ENCODE measurements around the gene THAP12. TPM values are rescaled to one million over a fixed set of nuclear protein-coding genes. Genes with fewer than 3 reads are reported as not detected.
"Not testable (repeated sequence)": the region's sequence is repeated elsewhere in the genome, so short reads cannot be mapped to it uniquely, and the experiment has no call there.

Gene THAP12
- total RNA-seq, 1 experiment from 2014 or later = 50.5 TPM

- no peaks in the 10 kb centered on the region for H3K9me2 ChIP-seq (replicated peaks; ENCODE audit: low read length)
- POLR2A ChIA-PET (ENCODE audit: unreplicated experiment) = no interaction called here
- H3K27ac ChIP-seq (ENCODE audit: low read length) = no peak overlapping the region
- no peak for TF ChIP-seq EZH2 (IDR thresholded peaks at IDR 0.05; ENCODE audit: low read length, unreplicated experiment)
- TF ChIP-seq CTCF (conservative IDR thresholded peaks at IDR 0.05; ENCODE audit: low read depth, low read length) = no peak
- TF ChIP-seq EZH2phosphoT487 (IDR thresholded peaks at IDR 0.05; ENCODE audit: borderline replicate concordance, low read length) = no peak
- no peaks in the 10 kb centered on the region for H3K9me3 ChIP-seq (ENCODE audit: low read length)
- no peak overlapping the region for H3K9ac ChIP-seq (ENCODE audit: low read length)
- CTCF ChIA-PET = no interaction called here
- no peak overlapping the region for H3K4me3 ChIP-seq (ENCODE audit: low read length)
- no peaks in the 10 kb centered on the region for H3K79me2 ChIP-seq (ENCODE audit: low read length)
- ATAC-seq = no peak
- H4K20me1 ChIP-seq (ENCODE audit: low read length) = no peaks in the 10 kb centered on the region
- intact Hi-C loops (cut with micrococcal nuclease) = no loop called here
- no peaks in the 10 kb centered on the region for H3K36me3 ChIP-seq (ENCODE audit: low read depth, low read length)
- no TSS peak for BruUV-seq (replicated peaks)
- no peak overlapping the region for H3K4me2 ChIP-seq (ENCODE audit: low read length)
- H3K4me1 ChIP-seq (ENCODE audit: insufficient read depth, low read length) = peaks cover 11% of the 10 kb centered on the region
- DNase-seq = no peak
- H3K27me3 ChIP-seq (ENCODE audit: low read length) = no peaks in the 10 kb centered on the region
- H2AFZ ChIP-seq (ENCODE audit: low read length) = no peak overlapping the region
- H3F3A ChIP-seq (ENCODE audit: low read length, unreplicated experiment) = no peaks in the 10 kb centered on the region
Observed at GRCh38 chr11:76327202-76327601, 53.7 kb downstream of the THAP12 start.

GRCh38 chr11:76325185-76325584 is 55.7 kb downstream of the THAP12 start:
- DNase-seq (no peak), ATAC-seq (no peak)
- H3K9ac ChIP-seq (ENCODE audit: low read length) = no peak overlapping the region
- intact Hi-C loops (cut with micrococcal nuclease) = no loop called here
- no peaks in the 10 kb centered on the region for H3K27me3 ChIP-seq (ENCODE audit: low read length)
- H3K27ac ChIP-seq (ENCODE audit: low read length) = no peak overlapping the region
- no peaks in the 10 kb centered on the region for H3F3A ChIP-seq (ENCODE audit: low read length, unreplicated experiment)
- H3K9me2 ChIP-seq (replicated peaks; ENCODE audit: low read length) = no peaks in the 10 kb centered on the region
- H3K4me2 ChIP-seq (ENCODE audit: low read length) = no peak overlapping the region
- TF ChIP-seq CTCF (conservative IDR thresholded peaks at IDR 0.05; ENCODE audit: low read depth, low read length) (no peak), EZH2phosphoT487 (IDR thresholded peaks at IDR 0.05; ENCODE audit: borderline replicate concordance, low read length) (no peak), EZH2 (IDR thresholded peaks at IDR 0.05; ENCODE audit: low read length, unreplicated experiment) (no peak)
- H3K36me3 ChIP-seq (ENCODE audit: low read depth, low read length) = no peaks in the 10 kb centered on the region
- no peaks in the 10 kb centered on the region for H3K79me2 ChIP-seq (ENCODE audit: low read length)
- H3K9me3 ChIP-seq (ENCODE audit: low read length) = no peaks in the 10 kb centered on the region
- CTCF ChIA-PET = no interaction called here
- H2AFZ ChIP-seq (ENCODE audit: low read length) = no peak overlapping the region
- no peak overlapping the region for H3K4me3 ChIP-seq (ENCODE audit: low read length)
- no peaks in the 10 kb centered on the region for H4K20me1 ChIP-seq (ENCODE audit: low read length)
- peaks cover 11% of the 10 kb centered on the region for H3K4me1 ChIP-seq (ENCODE audit: insufficient read depth, low read length)
- POLR2A ChIA-PET (ENCODE audit: unreplicated experiment) = no interaction called here
- no TSS peak for BruUV-seq (replicated peaks)

- CTCF ChIA-PET = no interaction called here
Observed at GRCh38 chr11:76323804-76324203, 57.1 kb downstream of the THAP12 start.

GRCh38 chr11:76323375-76323774 is 57.6 kb downstream of the THAP12 start:
- not testable (repeated sequence) for ATAC-seq

More at GRCh38 chr11:76323804-76324203, 57.1 kb downstream of the THAP12 start:
- no peak overlapping the region for H3K4me2 ChIP-seq (ENCODE audit: low read length)
- H3K79me2 ChIP-seq (ENCODE audit: low read length) = no peaks in the 10 kb centered on the region
- POLR2A ChIA-PET (ENCODE audit: unreplicated experiment) = no interaction called here
- H3K4me1 ChIP-seq (ENCODE audit: insufficient read depth, low read length) = peaks cover 11% of the 10 kb centered on the region
- H4K20me1 ChIP-seq (ENCODE audit: low read length) = no peaks in the 10 kb centered on the region
- no peaks in the 10 kb centered on the region for H3K27me3 ChIP-seq (ENCODE audit: low read length)
- no peaks in the 10 kb centered on the region for H3F3A ChIP-seq (ENCODE audit: low read length, unreplicated experiment)
- no peak for DNase-seq
- no TSS peak for BruUV-seq (replicated peaks)
- no peak overlapping the region for H3K4me3 ChIP-seq (ENCODE audit: low read length)
- no peaks in the 10 kb centered on the region for H3K9me3 ChIP-seq (ENCODE audit: low read length)
- no peak overlapping the region for H2AFZ ChIP-seq (ENCODE audit: low read length)
- no peak for ATAC-seq
- TF ChIP-seq EZH2phosphoT487 (IDR thresholded peaks at IDR 0.05; ENCODE audit: borderline replicate concordance, low read length) (no peak), EZH2 (IDR thresholded peaks at IDR 0.05; ENCODE audit: low read length, unreplicated experiment) (no peak)
- no peaks in the 10 kb centered on the region for H3K36me3 ChIP-seq (ENCODE audit: low read depth, low read length)
- H3K9me2 ChIP-seq (replicated peaks; ENCODE audit: low read length) = no peaks in the 10 kb centered on the region
- H3K9ac ChIP-seq (ENCODE audit: low read length) = no peak overlapping the region
- intact Hi-C loops (cut with micrococcal nuclease) = loop anchor here (5.0 kb wide), 1 partner anchor 188 kb away; no protein-coding TSS in a partner anchor
- H3K27ac ChIP-seq (ENCODE audit: low read length) = no peak overlapping the region

More at GRCh38 chr11:76323375-76323774, 57.6 kb downstream of the THAP12 start:
- H4K20me1 ChIP-seq (ENCODE audit: low read length); H3F3A ChIP-seq (ENCODE audit: low read length, unreplicated experiment); DNase-seq; POLR2A ChIA-PET (ENCODE audit: unreplicated experiment); H3K36me3 ChIP-seq (ENCODE audit: low read depth, low read length); H2AFZ ChIP-seq (ENCODE audit: low read length); H3K9me3 ChIP-seq (ENCODE audit: low read length); H3K27ac ChIP-seq (ENCODE audit: low read length); CTCF ChIA-PET; H3K79me2 ChIP-seq (ENCODE audit: low read length); H3K9ac ChIP-seq (ENCODE audit: low read length); H3K27me3 ChIP-seq (ENCODE audit: low read length); H3K4me2 ChIP-seq (ENCODE audit: low read length); H3K9me2 ChIP-seq (replicated peaks; ENCODE audit: low read length); BruUV-seq (replicated peaks); H3K4me3 ChIP-seq (ENCODE audit: low read length): not testable (repeated sequence)
- H3K4me1 ChIP-seq (ENCODE audit: insufficient read depth, low read length) = peaks cover 11% of the 10 kb centered on the region
- intact Hi-C loops (cut with micrococcal nuclease) = loop anchor here (5.0 kb wide), 1 partner anchor 189 kb away; no protein-coding TSS in a partner anchor
